ENCODE measurements around the gene TAS2R43.
"Not testable (repeated sequence)": the region's sequence is repeated elsewhere in the genome, so short reads cannot be mapped to it uniquely, and the experiment has no call there.

The TAS2R43 gene

GRCh38 chr12:11078246-11078645, 13.9 kb downstream of the TAS2R43 start:
- DNase-seq (ENCODE audit: extremely low read depth, low read depth) = no peak
- TF ChIP-seq, protein P1, sequence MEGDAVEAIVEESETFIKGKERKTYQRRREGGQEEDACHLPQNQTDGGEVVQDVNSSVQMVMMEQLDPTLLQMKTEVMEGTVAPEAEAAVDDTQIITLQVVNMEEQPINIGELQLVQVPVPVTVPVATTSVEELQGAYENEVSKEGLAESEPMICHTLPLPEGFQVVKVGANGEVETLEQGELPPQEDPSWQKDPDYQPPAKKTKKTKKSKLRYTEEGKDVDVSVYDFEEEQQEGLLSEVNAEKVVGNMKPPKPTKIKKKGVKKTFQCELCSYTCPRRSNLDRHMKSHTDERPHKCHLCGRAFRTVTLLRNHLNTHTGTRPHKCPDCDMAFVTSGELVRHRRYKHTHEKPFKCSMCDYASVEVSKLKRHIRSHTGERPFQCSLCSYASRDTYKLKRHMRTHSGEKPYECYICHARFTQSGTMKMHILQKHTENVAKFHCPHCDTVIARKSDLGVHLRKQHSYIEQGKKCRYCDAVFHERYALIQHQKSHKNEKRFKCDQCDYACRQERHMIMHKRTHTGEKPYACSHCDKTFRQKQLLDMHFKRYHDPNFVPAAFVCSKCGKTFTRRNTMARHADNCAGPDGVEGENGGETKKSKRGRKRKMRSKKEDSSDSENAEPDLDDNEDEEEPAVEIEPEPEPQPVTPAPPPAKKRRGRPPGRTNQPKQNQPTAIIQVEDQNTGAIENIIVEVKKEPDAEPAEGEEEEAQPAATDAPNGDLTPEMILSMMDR (IDR thresholded peaks at IDR 0.05; ENCODE audit: low read depth, low read length) = no peak

DNA sequence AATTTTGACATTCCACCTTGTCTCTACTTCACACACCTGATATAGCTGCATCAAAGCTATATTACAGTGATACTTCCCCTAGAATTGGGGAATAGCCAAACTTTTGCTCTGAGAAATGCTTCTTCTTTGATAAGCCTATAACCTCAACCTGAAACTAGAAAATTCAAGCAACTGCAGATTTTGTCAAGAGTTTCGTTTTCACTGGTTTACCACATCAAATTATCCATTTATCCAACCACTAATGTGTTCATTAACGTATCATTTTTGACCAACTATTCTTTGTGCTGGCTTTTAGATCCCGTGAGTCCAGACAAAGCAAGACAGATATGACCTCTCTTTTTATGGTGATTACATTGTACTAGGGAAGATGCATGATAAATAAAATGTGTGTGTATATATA, 16.5 kb downstream of the TAS2R43 start:
- TF ChIP-seq, protein P1 (IDR thresholded peaks at IDR 0.05; ENCODE audit: low read depth, low read length) = no peak

GRCh38 chr12:11071414-11071813, 20.7 kb downstream of the TAS2R43 start:
- TF ChIP-seq, protein P1 (IDR thresholded peaks at IDR 0.05; ENCODE audit: low read depth, low read length) = no peak
- DNase-seq (ENCODE audit: extremely low read depth, low read depth) = no peak

More for the DNA sequence above, 16.5 kb downstream of the TAS2R43 start:
- no peak for DNase-seq (ENCODE audit: extremely low read depth, low read depth)

DNA sequence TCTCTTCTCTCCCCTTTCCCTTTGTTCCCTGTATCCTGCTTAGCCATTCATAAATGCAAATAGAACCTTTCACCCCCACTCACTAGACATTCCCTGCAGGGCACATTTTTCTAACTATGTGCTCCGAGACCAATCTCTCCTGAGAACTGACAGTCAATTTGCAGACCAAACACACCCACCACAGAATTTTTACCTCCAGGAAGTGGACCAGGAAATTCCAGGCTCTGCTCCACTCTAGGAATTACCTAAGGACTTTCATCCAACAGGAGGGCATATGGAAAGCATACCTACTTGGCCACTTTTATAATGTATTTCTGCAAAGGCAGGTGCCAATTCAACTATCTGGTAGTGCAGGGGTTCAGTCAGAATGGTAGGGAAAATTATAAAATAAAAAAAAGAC, 21.1 kb downstream of the TAS2R43 start:
- DNase-seq (ENCODE audit: extremely low read depth, low read depth) = no peak
- TF ChIP-seq, protein P1 (IDR thresholded peaks at IDR 0.05; ENCODE audit: low read depth, low read length) = no peak

- TF ChIP-seq, protein P1 (IDR thresholded peaks at IDR 0.05; ENCODE audit: low read depth, low read length) = no peak
- DNase-seq (ENCODE audit: extremely low read depth, low read depth) = no peak
Measured at GRCh38 chr12:11069854-11070365, 22.2 kb downstream of the TAS2R43 start.

DNA sequence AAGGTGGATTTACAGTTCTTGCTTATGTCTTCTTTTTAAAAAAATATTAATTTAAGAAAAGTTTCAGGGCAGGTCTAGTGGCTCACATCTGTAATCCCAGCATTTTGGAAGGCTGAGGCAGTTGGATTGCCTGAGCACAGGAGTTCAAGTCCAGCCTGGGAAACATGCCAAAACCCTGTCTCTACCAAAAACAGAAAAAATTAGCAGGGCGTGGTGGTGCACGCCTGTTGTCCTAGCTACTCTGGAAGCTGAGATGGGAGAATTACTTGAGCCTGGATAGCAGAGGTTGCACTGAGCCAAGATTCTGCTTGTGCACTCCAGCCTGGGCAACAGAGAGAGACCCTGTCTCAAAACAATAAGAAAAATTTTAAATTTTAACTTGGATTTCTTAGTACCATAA, 24.6 kb downstream of the TAS2R43 start:
- TF ChIP-seq, protein P1 (IDR thresholded peaks at IDR 0.05; ENCODE audit: low read depth, low read length) = no peak
- peak; percentile 16 for DNase-seq (ENCODE audit: extremely low read depth, low read depth)

DNA sequence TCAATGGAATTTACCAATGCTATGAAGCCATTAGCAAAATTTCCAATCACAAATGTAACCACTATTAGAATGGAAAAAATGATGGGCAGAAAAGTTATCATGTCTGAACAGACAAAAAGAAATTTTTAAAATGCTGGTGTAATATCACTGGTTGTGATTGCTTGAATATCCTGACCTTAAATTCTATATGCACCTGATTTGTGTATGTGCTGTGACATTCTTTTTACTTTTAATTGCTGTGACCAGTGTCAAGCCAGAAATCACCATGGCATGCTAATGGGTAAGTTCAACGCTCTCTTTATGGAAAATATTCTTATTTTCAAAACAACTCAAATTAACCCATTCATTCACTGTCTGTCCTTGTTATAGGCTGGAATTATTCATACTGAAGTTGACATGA, 29.9 kb downstream of the TAS2R43 start, which contains the start of gene TAS2R46:
Gene TAS2R46, minus strand, starts transcription at position 101 of the 400 bp plus-strand sequence. Its CDS starts 0 bp downstream, at position 101.
- not testable (repeated sequence) for DNase-seq (ENCODE audit: extremely low read depth, low read depth)

DNA sequence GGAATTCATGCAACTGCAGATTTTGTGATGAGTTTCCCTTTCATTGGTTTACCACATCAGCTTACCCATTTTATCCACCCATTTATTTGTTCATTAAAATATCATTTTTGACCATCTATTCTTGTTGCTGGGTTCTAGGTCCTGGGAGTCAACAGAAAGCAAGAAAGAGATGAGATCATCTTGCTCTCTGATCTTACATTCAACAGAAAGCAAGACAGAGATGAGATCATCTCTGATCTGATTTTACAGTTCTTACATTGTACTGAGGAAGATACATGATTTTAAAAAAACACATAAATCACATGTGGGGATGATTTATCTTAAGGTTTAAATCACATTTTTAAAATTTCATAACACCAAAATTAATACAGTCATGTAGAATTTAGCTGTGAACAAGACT, 32.3 kb downstream of the TAS2R43 start:
- DNase-seq (ENCODE audit: extremely low read depth, low read depth) = no peak
- TF ChIP-seq, protein P1 (IDR thresholded peaks at IDR 0.05; ENCODE audit: low read depth, low read length) = no peak
